ENCODE results near the gene GATB. TPM values are rescaled to one million over a fixed set of nuclear protein-coding genes. Genes with fewer than 3 reads are reported as not detected.

The GATB gene
- total RNA-seq, 4 donors from 2014 or later, result 19.6 to 28.9 (median 23.8) TPM

DNA sequence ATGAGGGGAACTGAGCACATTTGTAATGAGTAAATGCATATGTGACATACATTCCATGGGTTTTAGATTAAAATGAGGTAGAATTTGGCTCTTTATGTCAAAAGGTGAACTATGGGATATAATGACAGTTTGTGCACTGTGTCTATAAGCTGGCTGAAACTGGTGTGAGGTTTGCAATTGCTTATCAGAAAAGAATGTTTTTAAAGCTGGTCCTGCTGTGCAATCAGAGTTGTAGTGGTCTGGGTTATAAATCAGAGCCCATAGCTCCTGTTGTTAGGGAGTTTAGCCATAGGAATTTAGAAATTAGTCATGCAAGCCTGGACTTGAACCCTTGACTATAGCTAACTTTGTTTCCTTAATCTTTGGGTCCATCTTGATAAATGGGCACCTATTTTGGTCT is 23.1 kb upstream of the GATB start:
- Histone ChIP-seq H3K27me3 (no peaks in the 10 kb centered on the region), H3K27ac (no peak overlapping the region), H3K4me3 (no peak overlapping the region), H3K9me3 (no peaks in the 10 kb centered on the region), H3K4me1 (no peaks in the 10 kb centered on the region), H3K36me3 (no peaks in the 10 kb centered on the region)
- TF ChIP-seq, protein P1, sequence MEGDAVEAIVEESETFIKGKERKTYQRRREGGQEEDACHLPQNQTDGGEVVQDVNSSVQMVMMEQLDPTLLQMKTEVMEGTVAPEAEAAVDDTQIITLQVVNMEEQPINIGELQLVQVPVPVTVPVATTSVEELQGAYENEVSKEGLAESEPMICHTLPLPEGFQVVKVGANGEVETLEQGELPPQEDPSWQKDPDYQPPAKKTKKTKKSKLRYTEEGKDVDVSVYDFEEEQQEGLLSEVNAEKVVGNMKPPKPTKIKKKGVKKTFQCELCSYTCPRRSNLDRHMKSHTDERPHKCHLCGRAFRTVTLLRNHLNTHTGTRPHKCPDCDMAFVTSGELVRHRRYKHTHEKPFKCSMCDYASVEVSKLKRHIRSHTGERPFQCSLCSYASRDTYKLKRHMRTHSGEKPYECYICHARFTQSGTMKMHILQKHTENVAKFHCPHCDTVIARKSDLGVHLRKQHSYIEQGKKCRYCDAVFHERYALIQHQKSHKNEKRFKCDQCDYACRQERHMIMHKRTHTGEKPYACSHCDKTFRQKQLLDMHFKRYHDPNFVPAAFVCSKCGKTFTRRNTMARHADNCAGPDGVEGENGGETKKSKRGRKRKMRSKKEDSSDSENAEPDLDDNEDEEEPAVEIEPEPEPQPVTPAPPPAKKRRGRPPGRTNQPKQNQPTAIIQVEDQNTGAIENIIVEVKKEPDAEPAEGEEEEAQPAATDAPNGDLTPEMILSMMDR (IDR thresholded peaks at IDR 0.05), result no peak
- TF ChIP-seq POLR2A (IDR thresholded peaks at IDR 0.05), result no peak
- DNase-seq, result no peak

DNA sequence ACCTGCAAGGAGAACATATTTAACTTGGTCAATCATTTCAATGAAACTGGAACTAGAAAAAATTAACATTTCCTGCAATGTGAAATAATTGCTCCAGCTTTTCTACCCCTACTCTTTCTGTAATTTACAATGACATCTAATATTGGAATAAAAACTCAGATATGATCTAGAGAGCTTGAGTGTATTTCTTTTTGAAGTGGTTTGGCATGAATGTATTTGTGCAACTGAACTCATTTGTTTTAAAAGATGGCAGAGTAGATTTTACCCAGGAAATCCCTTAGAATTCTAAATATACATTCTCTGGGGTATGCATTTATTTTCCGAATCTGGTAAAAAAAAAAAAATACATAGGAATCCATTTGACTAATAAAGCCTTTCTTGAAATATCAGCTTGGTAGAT is 21.5 kb upstream of the GATB start:
- Histone ChIP-seq H3K36me3 (no peaks in the 10 kb centered on the region), H3K4me3 (no peak overlapping the region), H3K27ac (no peak overlapping the region), H3K9me3 (no peaks in the 10 kb centered on the region), H3K4me1 (no peaks in the 10 kb centered on the region), H3K27me3 (no peaks in the 10 kb centered on the region)
- no peak for DNase-seq
- no peak for TF ChIP-seq POLR2A (IDR thresholded peaks at IDR 0.05)
- TF ChIP-seq, protein P1 (IDR thresholded peaks at IDR 0.05), result no peak

DNA sequence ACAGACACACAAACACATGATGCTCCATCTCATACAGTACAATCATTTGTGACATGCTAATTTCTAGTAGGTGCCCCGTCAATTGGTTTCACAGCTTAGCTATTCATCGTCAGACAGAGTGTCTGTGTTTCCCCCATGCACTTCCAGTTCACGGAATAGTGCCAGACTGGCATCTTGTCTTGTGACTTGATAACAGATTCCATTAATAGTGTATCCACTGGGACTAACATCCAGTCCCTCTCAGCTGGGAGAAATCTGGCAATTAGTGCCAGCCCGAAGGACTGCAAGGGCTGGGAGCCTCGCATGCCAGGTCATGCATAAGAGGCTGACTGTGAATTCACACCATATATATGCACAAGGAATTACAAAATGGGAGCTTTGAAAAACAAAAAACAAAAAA is 20.2 kb upstream of the GATB start:
- H3K4me1 ChIP-seq, result no peaks in the 10 kb centered on the region
- no peak for DNase-seq
- no peaks in the 10 kb centered on the region for H3K36me3 ChIP-seq
- TF ChIP-seq POLR2A (IDR thresholded peaks at IDR 0.05), result no peak
- TF ChIP-seq, protein P1 (IDR thresholded peaks at IDR 0.05), result no peak
- no peak overlapping the region for H3K4me3 ChIP-seq
- H3K27me3 ChIP-seq, result no peaks in the 10 kb centered on the region
- no peaks in the 10 kb centered on the region for H3K9me3 ChIP-seq
- no peak overlapping the region for H3K27ac ChIP-seq

DNA sequence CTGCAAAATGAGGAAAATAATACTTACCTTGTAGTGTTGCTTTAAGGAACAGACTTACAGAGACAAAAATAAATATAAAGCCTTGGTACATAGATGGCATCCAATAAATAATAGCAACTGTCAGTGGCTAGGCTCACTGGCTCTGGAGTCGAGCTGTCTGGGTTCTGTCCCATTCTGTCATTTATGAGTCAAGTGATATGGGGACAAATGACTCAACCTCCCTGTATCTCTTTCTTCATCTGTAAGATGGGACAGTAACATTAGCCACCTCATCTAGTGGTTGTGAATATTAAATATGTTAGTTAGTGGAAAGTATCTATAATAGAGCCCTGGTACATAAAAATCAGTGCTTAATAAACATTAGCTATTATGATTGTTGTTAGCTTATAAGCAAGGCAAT is 16.7 kb upstream of the GATB start:
- Histone ChIP-seq H3K27ac (no peak overlapping the region), H3K9me3 (no peaks in the 10 kb centered on the region), H3K27me3 (no peaks in the 10 kb centered on the region), H3K36me3 (no peaks in the 10 kb centered on the region), H3K4me1 (no peaks in the 10 kb centered on the region), H3K4me3 (no peak overlapping the region)
- TF ChIP-seq POLR2A (IDR thresholded peaks at IDR 0.05), result no peak
- TF ChIP-seq, protein P1 (IDR thresholded peaks at IDR 0.05), result no peak
- DNase-seq, result no peak

DNA sequence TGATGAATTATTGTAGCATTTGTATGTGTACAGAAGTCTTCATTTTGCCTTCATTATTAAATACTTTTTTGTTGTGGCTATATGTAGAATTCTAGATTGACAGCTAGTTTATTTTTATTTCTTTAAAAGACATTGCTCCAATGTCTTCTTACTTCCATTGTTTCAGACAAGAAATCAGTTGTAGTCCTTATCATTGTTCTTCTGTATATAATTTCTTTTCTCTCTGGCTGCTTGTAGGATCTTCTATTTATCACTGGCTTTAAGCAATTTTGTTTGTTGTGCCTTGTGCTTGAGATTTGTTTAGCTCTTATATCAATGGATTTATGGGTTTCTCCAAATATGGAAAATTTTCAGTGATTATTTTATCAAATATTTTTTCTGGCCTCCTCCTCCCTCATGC is 13.5 kb upstream of the GATB start:
- Histone ChIP-seq H3K36me3 (no peaks in the 10 kb centered on the region), H3K9me3 (no peaks in the 10 kb centered on the region), H3K4me1 (no peaks in the 10 kb centered on the region), H3K27me3 (no peaks in the 10 kb centered on the region), H3K27ac (no peak overlapping the region), H3K4me3 (no peak overlapping the region)
- DNase-seq, result no peak
- TF ChIP-seq POLR2A (IDR thresholded peaks at IDR 0.05), result no peak
- TF ChIP-seq, protein P1 (IDR thresholded peaks at IDR 0.05), result no peak

DNA sequence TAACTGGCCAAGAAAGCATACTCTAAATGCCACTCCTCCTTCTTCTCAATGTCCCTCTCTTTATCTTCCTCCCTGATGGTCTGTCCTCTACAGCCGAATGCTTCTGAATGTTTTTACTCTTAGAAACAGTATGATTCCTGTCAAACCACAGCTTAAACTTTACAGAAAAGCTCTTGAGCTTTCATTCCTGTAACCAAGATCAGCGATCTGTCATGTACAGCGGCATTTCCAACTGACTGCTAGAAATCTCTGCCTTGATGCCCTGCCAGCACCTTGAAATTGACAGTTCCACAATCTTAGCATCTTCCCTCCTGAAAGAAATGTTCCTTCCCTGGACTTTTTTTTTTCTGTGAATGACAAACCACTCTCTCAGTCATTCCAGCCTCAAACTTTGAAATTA is 11.5 kb upstream of the GATB start:
- no peaks in the 10 kb centered on the region for H3K36me3 ChIP-seq
- no peaks in the 10 kb centered on the region for H3K4me1 ChIP-seq
- H3K27me3 ChIP-seq, result no peaks in the 10 kb centered on the region
- H3K4me3 ChIP-seq, result no peak overlapping the region
- no peak for DNase-seq
- H3K9me3 ChIP-seq, result no peaks in the 10 kb centered on the region
- TF ChIP-seq, protein P1 (IDR thresholded peaks at IDR 0.05), result no peak
- no peak for TF ChIP-seq POLR2A (IDR thresholded peaks at IDR 0.05)
- H3K27ac ChIP-seq, result no peak overlapping the region

All from Peyer's patch (tissue), 4 donors.